HG03066 (cell line): ENCODE results near the gene CYP24A1.

Source experiments
- ATAC-seq: cut with Tn5 transposase; IDR thresholded peaks from one replicate; pipeline ENCODE4 v1.9.1; 2021; ENCODE audit warnings: low read depth; ENCODE audit not compliant: unreplicated experiment

Gene CYP24A1

GRCh38 chr20:54116550-54117235 is 57.1 kb downstream of the CYP24A1 start:
- ATAC-seq, result no peak

GRCh38 chr20:54115172-54115854 is 58.5 kb downstream of the CYP24A1 start:
- ATAC-seq, result no peak

GRCh38 chr20:54114109-54114508 is 59.7 kb downstream of the CYP24A1 start:
- ATAC-seq, result no peak

- ATAC-seq, result no peak
Measured at GRCh38 chr20:54113566-54113965, 60.2 kb downstream of the CYP24A1 start.

- ATAC-seq, result no peak
Measured at GRCh38 chr20:54112221-54112884, 61.4 kb downstream of the CYP24A1 start.

- no peak for ATAC-seq
Measured at GRCh38 chr20:54111460-54111859, 62.3 kb downstream of the CYP24A1 start.

GRCh38 chr20:54110457-54110856 is 63.3 kb downstream of the CYP24A1 start:
- ATAC-seq, result no peak

GRCh38 chr20:54110041-54110440 is 63.7 kb downstream of the CYP24A1 start:
- no peak for ATAC-seq

GRCh38 chr20:54108817-54109216 is 65.0 kb downstream of the CYP24A1 start:
- no peak for ATAC-seq

- ATAC-seq, result no peak
Measured at GRCh38 chr20:54108326-54108642, 65.5 kb downstream of the CYP24A1 start.

- ATAC-seq, result no peak
Measured at GRCh38 chr20:54107600-54108325, 66.0 kb downstream of the CYP24A1 start.

GRCh38 chr20:54107181-54107580 is 66.6 kb downstream of the CYP24A1 start:
- no peak for ATAC-seq

- no peak for ATAC-seq
Measured at GRCh38 chr20:54106162-54106561, 67.6 kb downstream of the CYP24A1 start.

- ATAC-seq, result no peak
Measured at GRCh38 chr20:54105653-54106052, 68.1 kb downstream of the CYP24A1 start.

GRCh38 chr20:54104781-54105180 is 69.0 kb downstream of the CYP24A1 start:
- no peak for ATAC-seq

- no peak for ATAC-seq
Measured at GRCh38 chr20:54103762-54104600, 69.8 kb downstream of the CYP24A1 start.
